Tibial nerve (tissue), 4 donors: ENCODE results near the gene OSBPL10.

Experiments used
- EP300 ChIP-seq, 2 donors: sonication (generic); formaldehyde crosslinking; IDR thresholded peaks; one replicate each; pipeline ENCODE4 v1.6.1; 2017; ENCODE audit warnings: antibody characterized with exemption in 2 of 2, mild to moderate bottlenecking in 1 of 2
- POLR2A ChIP-seq, 2 donors: fragments of 450-650 bp; IDR thresholded peaks; one replicate each; pipeline ENCODE4 v1.6.1; 2017; ENCODE audit warnings: antibody characterized with exemption in 2 of 2, mild to moderate bottlenecking in 2 of 2, moderate library complexity in 2 of 2
- TF ChIP-seq, protein P1 (sequence below), 5 experiments: fragments of 200-600 bp in 3 of 5; fragments of 450-650 bp in 2 of 5; sonication (generic) in 3 of 5; IDR thresholded peaks; one replicate each; pipeline ENCODE4 v1.5.1; 2016 to 2019; ENCODE audit warnings: antibody characterized with exemption in 5 of 5, mild to moderate bottlenecking in 3 of 5, moderate library complexity in 2 of 5

DNA sequence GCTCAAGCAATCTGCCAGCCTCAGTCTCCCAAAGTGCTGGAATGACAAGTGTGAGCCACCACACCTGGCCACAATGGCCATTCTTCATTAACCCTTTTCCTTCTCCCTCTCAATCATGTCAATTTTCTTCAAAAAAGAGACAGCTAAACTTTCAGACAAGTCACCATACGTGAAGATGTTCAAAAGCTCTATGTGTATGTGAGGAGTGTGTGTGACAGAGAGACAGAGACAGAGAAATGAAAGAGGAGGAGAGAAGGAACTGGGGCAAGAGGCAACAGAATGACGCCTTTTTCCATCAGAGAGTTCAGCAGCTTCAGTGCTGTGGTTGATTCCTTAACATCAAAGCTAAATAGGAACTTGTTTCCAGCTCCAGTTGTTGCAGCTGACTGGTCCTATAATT, 27.4 kb downstream of the OSBPL10 start:
- TF ChIP-seq, protein P1, sequence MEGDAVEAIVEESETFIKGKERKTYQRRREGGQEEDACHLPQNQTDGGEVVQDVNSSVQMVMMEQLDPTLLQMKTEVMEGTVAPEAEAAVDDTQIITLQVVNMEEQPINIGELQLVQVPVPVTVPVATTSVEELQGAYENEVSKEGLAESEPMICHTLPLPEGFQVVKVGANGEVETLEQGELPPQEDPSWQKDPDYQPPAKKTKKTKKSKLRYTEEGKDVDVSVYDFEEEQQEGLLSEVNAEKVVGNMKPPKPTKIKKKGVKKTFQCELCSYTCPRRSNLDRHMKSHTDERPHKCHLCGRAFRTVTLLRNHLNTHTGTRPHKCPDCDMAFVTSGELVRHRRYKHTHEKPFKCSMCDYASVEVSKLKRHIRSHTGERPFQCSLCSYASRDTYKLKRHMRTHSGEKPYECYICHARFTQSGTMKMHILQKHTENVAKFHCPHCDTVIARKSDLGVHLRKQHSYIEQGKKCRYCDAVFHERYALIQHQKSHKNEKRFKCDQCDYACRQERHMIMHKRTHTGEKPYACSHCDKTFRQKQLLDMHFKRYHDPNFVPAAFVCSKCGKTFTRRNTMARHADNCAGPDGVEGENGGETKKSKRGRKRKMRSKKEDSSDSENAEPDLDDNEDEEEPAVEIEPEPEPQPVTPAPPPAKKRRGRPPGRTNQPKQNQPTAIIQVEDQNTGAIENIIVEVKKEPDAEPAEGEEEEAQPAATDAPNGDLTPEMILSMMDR (IDR thresholded peaks at IDR 0.05) = no peak
- TF ChIP-seq POLR2A (IDR thresholded peaks at IDR 0.05) = no peak
- no peak for TF ChIP-seq EP300 (IDR thresholded peaks at IDR 0.05)
